ENCODE results near the gene SLC22A4.

DNA sequence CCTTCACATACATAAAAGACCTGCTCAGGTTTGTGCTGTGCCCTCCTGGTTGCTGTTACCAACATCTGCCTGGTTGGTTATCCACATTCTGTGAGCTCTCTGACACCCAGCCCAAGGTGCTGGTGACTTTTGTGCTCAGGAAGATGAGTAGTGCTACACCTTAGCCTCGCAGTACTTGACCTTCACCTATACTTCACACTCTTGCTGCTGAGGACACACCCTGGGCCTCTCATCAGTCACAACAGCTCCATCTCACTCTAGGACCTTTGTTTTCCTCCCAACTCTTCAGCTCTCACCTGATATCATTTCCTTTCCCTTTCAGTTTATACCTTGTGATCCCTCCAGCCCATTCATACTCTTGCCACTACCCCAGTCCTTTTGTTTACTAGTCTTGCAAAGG lies 64.6 kb downstream of the SLC22A4 start:
- no peak for TF ChIP-seq CTCF (IDR thresholded peaks at IDR 0.05)
- no peak for TF ChIP-seq POLR2A (IDR thresholded peaks at IDR 0.05)
